ENCODE data around the gene CLCF1. TPM values are rescaled to one million over a fixed set of nuclear protein-coding genes. Genes with fewer than 3 reads are reported as not detected.

Gene CLCF1
- total RNA-seq, 1 experiment from 2014 or later = 2.1 TPM

DNA sequence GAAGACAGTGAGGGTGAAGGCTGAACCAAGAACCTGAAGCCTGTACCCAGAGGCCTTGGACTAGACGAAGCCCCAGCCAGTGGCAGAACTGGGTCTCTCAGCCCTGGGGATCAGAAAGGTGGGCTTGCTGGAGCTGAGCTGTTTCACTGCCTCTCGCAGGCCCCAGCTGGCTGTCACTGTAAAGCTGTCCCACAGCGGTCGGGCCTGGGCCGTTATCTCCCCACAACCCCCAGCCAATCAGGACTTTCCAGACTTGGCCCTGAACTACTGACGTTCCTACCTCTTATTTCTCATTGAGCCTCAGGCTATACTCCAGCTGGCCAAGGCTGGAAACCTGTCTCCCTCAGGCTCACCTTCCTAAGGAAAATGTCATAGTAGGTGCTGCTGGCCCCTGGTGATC is 24.1 kb upstream of the CLCF1 start:
- H3K4ac ChIP-seq (ENCODE audit: low read depth, low read length) = no peak overlapping the region
- peaks cover 3% of the 10 kb centered on the region for H3K79me1 ChIP-seq (ENCODE audit: insufficient read depth, low read depth, low read length, poor library complexity, severe bottlenecking)
- H3K4me1 Mint-ChIP-seq = peaks cover 19 to 21% of the 10 kb centered on the region in 2 experiments
- no peak overlapping the region for H2BK120ac ChIP-seq (ENCODE audit: low read depth, low read length, poor library complexity, severe bottlenecking)
- no peak overlapping the region for H2AFZ ChIP-seq (ENCODE audit: low read length)
- no peaks in the 10 kb centered on the region; a peak in 1 of 5 replicates for H3K9me3 Mint-ChIP-seq
- WGBS (ENCODE audit: extremely low coverage, insufficient read length, low lambda C conversion rate) = no CpG with 5 or more reads among the region's 6 CpGs
- peaks cover 4% of the 10 kb centered on the region; the same call in 1 of the 2 replicates for H3K79me2 ChIP-seq (ENCODE audit: insufficient read depth, low read length)
- peak overlapping the region in 1 of 2 experiments; percentile 54; a peak in 2 of 5 replicates for H3K4me3 Mint-ChIP-seq
- no peak overlapping the region for H3K27ac ChIP-seq (ENCODE audit: insufficient read length, low read depth, low read length)
- H3K9ac ChIP-seq (ENCODE audit: extremely low read depth, insufficient read length, low read length) = no peak overlapping the region
- peaks cover 5% of the 10 kb centered on the region for H3K23me2 ChIP-seq (ENCODE audit: insufficient read length, low read depth, low read length, poor library complexity, severe bottlenecking)
- no peak overlapping the region for H4K8ac ChIP-seq (replicated peaks; ENCODE audit: insufficient read length, low read depth, low read length)
- H2AK5ac ChIP-seq (ENCODE audit: insufficient read length, low read length) = no peak overlapping the region
- H4K5ac ChIP-seq (ENCODE audit: insufficient read length, low read depth, low read length) = no peak overlapping the region
- peaks cover 20 to 57% (median 51%) of the 10 kb centered on the region in 3 experiments for H3K36me3 Mint-ChIP-seq (ENCODE audit: insufficient read depth in 1 of 3, low read depth in 3 of 3)
- TF ChIP-seq, protein P1, sequence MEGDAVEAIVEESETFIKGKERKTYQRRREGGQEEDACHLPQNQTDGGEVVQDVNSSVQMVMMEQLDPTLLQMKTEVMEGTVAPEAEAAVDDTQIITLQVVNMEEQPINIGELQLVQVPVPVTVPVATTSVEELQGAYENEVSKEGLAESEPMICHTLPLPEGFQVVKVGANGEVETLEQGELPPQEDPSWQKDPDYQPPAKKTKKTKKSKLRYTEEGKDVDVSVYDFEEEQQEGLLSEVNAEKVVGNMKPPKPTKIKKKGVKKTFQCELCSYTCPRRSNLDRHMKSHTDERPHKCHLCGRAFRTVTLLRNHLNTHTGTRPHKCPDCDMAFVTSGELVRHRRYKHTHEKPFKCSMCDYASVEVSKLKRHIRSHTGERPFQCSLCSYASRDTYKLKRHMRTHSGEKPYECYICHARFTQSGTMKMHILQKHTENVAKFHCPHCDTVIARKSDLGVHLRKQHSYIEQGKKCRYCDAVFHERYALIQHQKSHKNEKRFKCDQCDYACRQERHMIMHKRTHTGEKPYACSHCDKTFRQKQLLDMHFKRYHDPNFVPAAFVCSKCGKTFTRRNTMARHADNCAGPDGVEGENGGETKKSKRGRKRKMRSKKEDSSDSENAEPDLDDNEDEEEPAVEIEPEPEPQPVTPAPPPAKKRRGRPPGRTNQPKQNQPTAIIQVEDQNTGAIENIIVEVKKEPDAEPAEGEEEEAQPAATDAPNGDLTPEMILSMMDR (conservative IDR thresholded peaks at IDR 0.05) = no peak
- no peak overlapping the region for H3K14ac ChIP-seq (ENCODE audit: insufficient read depth, low read length)
- H3K9me3 ChIP-seq (ENCODE audit: control insufficient read depth, low read depth, low read length) = no peaks in the 10 kb centered on the region
- no peak overlapping the region for H3K4me2 ChIP-seq (ENCODE audit: insufficient read depth, insufficient read length, low read length)
- no peak overlapping the region for H2BK20ac ChIP-seq (ENCODE audit: low read depth, low read length, poor library complexity, severe bottlenecking)
- peak overlapping the region; percentile 49 to 87 (median 55); a peak in 2 of 7 replicates for H3K27ac Mint-ChIP-seq
- no peak overlapping the region for H3K23ac ChIP-seq (ENCODE audit: insufficient read length, low read depth, low read length)
- no peaks in the 10 kb centered on the region for H3K27me3 Mint-ChIP-seq (ENCODE audit: low read depth)
- H4K20me1 ChIP-seq (ENCODE audit: control insufficient read depth, insufficient read depth, insufficient read length) = no peaks in the 10 kb centered on the region
- no peak overlapping the region for H3K18ac ChIP-seq (ENCODE audit: insufficient read length, low read depth, low read length)
- H2BK5ac ChIP-seq (ENCODE audit: insufficient read length, low read length) = no peak overlapping the region
- H4K91ac ChIP-seq (ENCODE audit: insufficient read length, low read depth, low read length) = no peak overlapping the region
- no peaks in the 10 kb centered on the region for H3K27me3 ChIP-seq (ENCODE audit: insufficient read depth, low read length)
- no peak overlapping the region for H2BK12ac ChIP-seq (ENCODE audit: insufficient read length, low read depth, low read length)
- no peak for DNase-seq
- H3T11ph ChIP-seq (ENCODE audit: low read length) = no peak overlapping the region
- H3K4me1 ChIP-seq (ENCODE audit: insufficient read depth, low read length) = peaks cover 2% of the 10 kb centered on the region; the same call in 1 of the 2 replicates
- H3K56ac ChIP-seq (ENCODE audit: insufficient read length, low read depth, low read length) = no peak overlapping the region
- no peak overlapping the region for H2BK15ac ChIP-seq (ENCODE audit: low read depth, low read length)

All from H9 (cell line).